BLaER1 treated with 17β-estradiol and CSF1 and Interleukin-3, amounts not matched to agents 10 nM and 100 nM (cell line): ENCODE data around the gene NECTIN1.

ENCODE experiments used
- H3K27ac ChIP-seq, 11 experiments: shearing (Covaris generic); formaldehyde crosslinking; 2 replicates each; pipeline ENCODE4 v1.8.1; 2022
- H3K27me3 ChIP-seq, 11 experiments: shearing (Covaris generic); formaldehyde crosslinking; 2 replicates each; pipeline ENCODE4 v1.8.1; 2022
- H3K36me3 ChIP-seq, 11 experiments: shearing (Covaris generic); formaldehyde crosslinking; 2 replicates each; pipeline ENCODE4 v1.8.1; 2022
- H3K4me1 ChIP-seq, 10 experiments: shearing (Covaris generic); formaldehyde crosslinking; 2 replicates each; pipeline ENCODE4 v1.8.1; 2022
- H3K4me2 ChIP-seq, 11 experiments: shearing (Covaris generic); formaldehyde crosslinking; 2 replicates each; pipeline ENCODE4 v1.8.1; 2022
- H3K4me3 ChIP-seq, 10 experiments: shearing (Covaris generic); formaldehyde crosslinking; 2 replicates each; pipeline ENCODE4 v1.8.1; 2022
- H3K9ac ChIP-seq, 11 experiments: shearing (Covaris generic); formaldehyde crosslinking; 2 replicates each; pipeline ENCODE4 v1.8.1; 2022
- H3K9me3 ChIP-seq, 11 experiments: shearing (Covaris generic); formaldehyde crosslinking; replicated peaks in 1 of 11; 2 replicates each; pipeline ENCODE4 v1.8.1; 2022
- H4K20me1 ChIP-seq, 11 experiments: shearing (Covaris generic); formaldehyde crosslinking; 2 replicates each; pipeline ENCODE4 v1.8.1; 2022
- Cebpa-rat ChIP-seq, 11 experiments: shearing (Covaris generic); IDR thresholded peaks; 2 replicates each; pipeline ENCODE4 v1.8.1; 2022

The NECTIN1 gene

DNA sequence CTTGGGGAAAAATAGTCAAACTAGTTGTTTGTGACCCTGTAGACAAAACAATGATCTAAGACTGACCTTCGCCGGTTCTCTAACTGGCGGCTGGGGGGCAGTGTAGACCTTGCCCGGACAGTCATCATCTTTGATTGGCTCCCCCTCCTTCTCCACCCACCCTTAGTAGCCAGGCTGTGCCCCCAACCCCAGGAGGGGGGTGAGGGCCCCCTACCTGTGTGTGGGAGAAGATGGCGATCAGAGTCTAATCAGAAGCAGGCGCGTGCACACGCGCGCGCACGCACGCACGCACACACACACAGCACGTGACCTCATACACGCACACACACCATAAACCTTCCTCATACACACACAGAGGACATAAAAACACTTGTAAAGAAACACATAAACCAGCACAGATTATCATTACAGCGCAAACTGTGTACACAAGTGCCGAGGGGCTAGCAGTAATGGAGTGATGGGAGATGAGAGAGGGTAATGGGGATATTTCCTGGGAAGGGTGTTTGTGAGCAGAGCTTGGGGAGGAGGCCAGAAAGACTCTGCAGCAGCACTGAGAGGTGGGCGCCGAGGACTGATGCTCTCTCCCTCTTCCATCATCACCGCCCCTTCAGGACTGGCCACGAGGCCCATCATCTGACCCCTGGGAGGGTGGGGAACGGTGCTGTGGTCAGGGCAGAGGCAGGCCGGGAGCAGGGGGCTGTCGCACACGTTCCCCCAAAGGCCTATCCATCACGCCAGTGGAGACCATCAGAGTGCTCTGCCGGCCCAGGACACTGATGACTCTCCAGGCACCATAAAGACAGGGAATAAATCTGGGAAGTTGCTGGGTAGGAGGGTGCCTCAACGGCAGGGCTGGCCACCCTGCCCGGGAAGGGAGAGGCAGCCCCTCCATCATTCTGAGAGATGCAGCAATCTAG, 12.2 kb downstream of the NECTIN1 start:
- no peak for TF ChIP-seq Cebpa-rat (IDR thresholded peaks at IDR 0.05)
- no peaks in the 10 kb centered on the region for H3K27me3 ChIP-seq
- H3K4me2 ChIP-seq: peak overlapping the region in 6 of 11 experiments; percentile 14 to 48 (median 36); a peak in 8 of 22 replicates
- H3K9me3 ChIP-seq: no peaks in the 10 kb centered on the region
- no peak overlapping the region for H3K27ac ChIP-seq
- H3K4me1 ChIP-seq: peaks cover 28 to 77% (median 69%) of the 10 kb centered on the region in 10 experiments
- no peak overlapping the region for H3K4me3 ChIP-seq
- peaks cover 0 to 9% (median 0%) of the 10 kb centered on the region in 11 experiments; a peak in 3 of 22 replicates for H3K36me3 ChIP-seq
- peak overlapping the region in 1 of 11 experiments; percentile 10; a peak in 1 of 22 replicates for H3K9ac ChIP-seq
- H4K20me1 ChIP-seq: peaks cover 0 to 94% (median 18%) of the 10 kb centered on the region in 11 experiments; a peak in 14 of 22 replicates

DNA sequence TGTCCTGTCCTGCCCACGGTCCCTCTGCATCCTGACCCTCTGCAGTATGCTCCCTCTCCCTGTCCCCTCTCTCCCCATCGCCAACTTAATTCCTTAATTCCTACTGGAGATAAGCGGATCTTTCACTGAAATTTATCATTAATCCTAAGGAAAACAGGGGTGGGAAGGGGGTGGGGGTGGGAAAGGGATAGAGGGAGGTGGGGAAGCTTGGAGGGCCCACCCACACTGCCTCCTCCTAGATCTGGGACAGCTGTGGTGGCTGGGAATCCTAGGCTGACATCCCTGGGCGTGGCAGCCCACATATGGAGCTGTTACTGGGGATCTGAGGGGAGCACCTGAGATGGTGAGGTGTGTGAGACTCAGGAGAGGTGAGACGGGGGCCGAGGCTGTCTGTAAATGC, 14.4 kb downstream of the NECTIN1 start:
- H3K27ac ChIP-seq: peak overlapping the region in 1 of 11 experiments; percentile 63; a peak in 1 of 22 replicates
- H3K36me3 ChIP-seq: no peaks in the 10 kb centered on the region
- H4K20me1 ChIP-seq: peaks cover 0 to 88% (median 8%) of the 10 kb centered on the region in 11 experiments; a peak in 10 of 22 replicates
- H3K4me1 ChIP-seq: peaks cover 33 to 77% (median 70%) of the 10 kb centered on the region in 10 experiments
- peak overlapping the region in 10 of 11 experiments; percentile 3 to 79 (median 62); a peak in 9 of 22 replicates for H3K4me2 ChIP-seq
- H3K4me3 ChIP-seq: no peak overlapping the region
- TF ChIP-seq Cebpa-rat (IDR thresholded peaks at IDR 0.05): no peak
- H3K9ac ChIP-seq: no peak overlapping the region
- no peaks in the 10 kb centered on the region for H3K27me3 ChIP-seq
- no peaks in the 10 kb centered on the region for H3K9me3 ChIP-seq

DNA sequence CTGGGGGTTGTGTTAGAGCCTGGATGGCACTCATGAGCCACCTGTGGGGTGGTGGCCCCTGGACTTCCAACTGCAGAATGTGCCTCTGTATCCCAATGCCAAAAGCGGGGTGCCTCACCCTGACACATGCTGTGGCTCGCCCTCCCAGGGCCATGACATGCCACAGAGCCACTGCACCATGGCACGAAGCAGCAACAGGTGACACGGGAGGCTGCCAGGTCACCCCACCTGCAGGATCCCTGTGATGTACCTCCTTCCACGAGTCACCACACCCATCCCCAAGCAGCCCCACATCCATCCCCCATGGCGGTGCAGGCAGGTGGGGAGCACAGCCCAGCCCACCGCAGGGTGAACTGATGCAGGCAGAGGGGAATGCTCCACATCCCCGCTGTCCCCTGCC, 14.8 kb downstream of the NECTIN1 start:
- TF ChIP-seq Cebpa-rat (IDR thresholded peaks at IDR 0.05): no peak
- peaks cover 0 to 88% (median 8%) of the 10 kb centered on the region in 11 experiments; a peak in 10 of 22 replicates for H4K20me1 ChIP-seq
- no peaks in the 10 kb centered on the region for H3K27me3 ChIP-seq
- H3K27ac ChIP-seq: peak overlapping the region in 5 of 11 experiments; percentile 37 to 63 (median 56); a peak in 8 of 22 replicates
- H3K4me3 ChIP-seq: no peak overlapping the region
- H3K9ac ChIP-seq: peak overlapping the region in 3 of 11 experiments; percentile 24 to 36 (median 30); a peak in 2 of 22 replicates
- peak overlapping the region; percentile 47 to 79 (median 62); a peak in 21 of 22 replicates for H3K4me2 ChIP-seq
- no peaks in the 10 kb centered on the region for H3K9me3 ChIP-seq
- H3K36me3 ChIP-seq: no peaks in the 10 kb centered on the region
- H3K4me1 ChIP-seq: peaks cover 37 to 81% (median 74%) of the 10 kb centered on the region in 10 experiments

DNA sequence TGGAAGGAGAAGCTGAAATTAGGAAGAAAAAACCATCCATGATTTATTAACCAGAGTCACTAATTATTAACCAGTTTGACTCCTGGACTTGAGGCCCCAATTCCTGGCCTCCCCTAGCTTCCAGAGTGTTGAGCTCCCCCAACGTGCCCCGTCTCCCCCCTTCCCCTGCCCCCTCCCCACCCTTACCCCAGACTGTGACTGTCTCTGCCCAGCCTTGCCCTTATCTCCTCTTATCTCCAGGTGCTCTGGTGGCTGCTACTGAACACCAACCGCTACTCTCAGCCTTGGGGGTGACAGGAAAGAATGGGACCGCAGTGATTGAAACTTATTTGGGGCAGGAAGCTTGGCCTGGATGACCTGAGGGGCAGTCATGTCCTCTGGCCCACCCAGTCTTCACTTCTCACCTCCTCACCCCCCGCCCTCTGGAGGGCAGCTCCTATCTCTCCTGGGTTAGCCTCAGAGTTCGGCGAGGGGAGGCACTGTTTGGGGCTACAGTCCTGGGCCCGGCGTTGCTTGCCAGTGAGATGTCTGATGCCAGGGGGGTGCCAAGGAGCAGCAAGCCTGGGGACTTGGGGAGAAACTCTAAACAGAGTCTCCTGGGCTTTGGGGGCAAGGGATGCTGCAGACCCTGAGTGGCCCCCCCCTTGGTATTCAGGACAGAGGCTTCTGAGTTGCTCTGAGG, 15.5 kb downstream of the NECTIN1 start:
- no peak overlapping the region for H3K4me3 ChIP-seq
- peak overlapping the region in 8 of 11 experiments; percentile 13 to 61 (median 30); a peak in 5 of 22 replicates for H3K9ac ChIP-seq
- H3K9me3 ChIP-seq: no peaks in the 10 kb centered on the region
- H3K27ac ChIP-seq: peak overlapping the region in 8 of 11 experiments; percentile 18 to 80 (median 67); a peak in 15 of 22 replicates
- no peaks in the 10 kb centered on the region for H3K36me3 ChIP-seq
- peaks cover 0 to 89% (median 8%) of the 10 kb centered on the region in 11 experiments; a peak in 11 of 22 replicates for H4K20me1 ChIP-seq
- no peaks in the 10 kb centered on the region for H3K27me3 ChIP-seq
- TF ChIP-seq Cebpa-rat (IDR thresholded peaks at IDR 0.05): no peak
- H3K4me2 ChIP-seq: peak overlapping the region; percentile 64 to 94 (median 85)
- peaks cover 44 to 88% (median 80%) of the 10 kb centered on the region in 10 experiments for H3K4me1 ChIP-seq

DNA sequence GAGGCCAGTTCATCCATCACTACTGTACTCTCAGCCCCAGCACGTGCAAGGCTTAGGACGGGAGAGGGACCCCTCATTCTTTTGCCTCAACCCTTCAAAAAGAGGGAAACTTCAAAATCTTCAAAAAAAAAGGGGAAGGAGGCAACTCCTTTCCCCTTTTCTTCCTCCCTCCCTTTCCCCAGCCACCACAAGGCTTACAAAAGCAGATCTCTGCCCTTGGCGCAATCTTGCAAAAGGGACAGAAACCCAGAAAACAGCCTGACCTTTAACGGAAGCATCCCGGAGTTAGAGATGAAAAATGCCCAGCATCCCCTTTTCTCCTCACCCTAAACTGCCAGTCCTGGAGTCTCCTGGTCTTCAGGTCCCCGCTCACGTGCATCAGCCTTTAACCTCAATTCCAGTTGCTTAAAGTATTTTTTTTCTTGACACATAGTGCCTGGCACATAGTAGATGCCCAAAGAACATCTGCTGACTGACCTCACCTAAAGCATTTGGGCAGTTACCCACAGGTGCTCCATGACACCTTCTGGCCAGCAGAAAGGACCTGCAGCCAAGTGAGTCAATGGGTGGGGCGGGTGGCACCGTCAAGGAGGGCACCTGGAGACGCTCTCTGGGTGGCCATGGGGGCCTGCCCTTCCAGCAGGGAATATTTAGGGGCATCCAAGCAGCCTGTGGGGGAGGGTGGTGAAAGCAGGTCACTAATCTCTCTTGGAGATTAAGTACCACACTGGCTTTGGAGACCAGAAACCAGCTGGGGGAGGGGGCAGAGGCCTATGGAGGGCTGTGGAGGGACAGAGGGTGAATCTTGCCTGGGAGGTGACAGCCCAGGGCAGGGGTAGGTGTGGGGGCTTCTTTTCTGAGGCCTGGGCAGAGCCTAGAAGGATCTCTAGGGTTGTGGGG, 16.3 kb downstream of the NECTIN1 start:
- Histone ChIP-seq H3K27ac (peak overlapping the region in 8 of 11 experiments; percentile 18 to 80 (median 67); a peak in 15 of 22 replicates), H3K9me3 (no peaks in the 10 kb centered on the region), H3K4me3 (0 out of 20 replicates have a peak overlapping the region, but pooled peaks of 1 of the 10 experiments have one; percentile 1), H4K20me1 (peaks cover 0 to 89% (median 3%) of the 10 kb centered on the region in 11 experiments; a peak in 10 of 22 replicates), H3K36me3 (no peaks in the 10 kb centered on the region), H3K9ac (peak overlapping the region in 8 of 11 experiments; percentile 1 to 61 (median 26); a peak in 9 of 22 replicates), H3K4me1 (peaks cover 44 to 92% (median 73%) of the 10 kb centered on the region in 10 experiments), H3K27me3 (no peaks in the 10 kb centered on the region), H3K4me2 (peak overlapping the region; percentile 55 to 94 (median 85))
- peak in 6 of 11 experiments; percentile 28 to 67 (median 49); a peak in 5 of 22 replicates for TF ChIP-seq Cebpa-rat (IDR thresholded peaks at IDR 0.05)

DNA sequence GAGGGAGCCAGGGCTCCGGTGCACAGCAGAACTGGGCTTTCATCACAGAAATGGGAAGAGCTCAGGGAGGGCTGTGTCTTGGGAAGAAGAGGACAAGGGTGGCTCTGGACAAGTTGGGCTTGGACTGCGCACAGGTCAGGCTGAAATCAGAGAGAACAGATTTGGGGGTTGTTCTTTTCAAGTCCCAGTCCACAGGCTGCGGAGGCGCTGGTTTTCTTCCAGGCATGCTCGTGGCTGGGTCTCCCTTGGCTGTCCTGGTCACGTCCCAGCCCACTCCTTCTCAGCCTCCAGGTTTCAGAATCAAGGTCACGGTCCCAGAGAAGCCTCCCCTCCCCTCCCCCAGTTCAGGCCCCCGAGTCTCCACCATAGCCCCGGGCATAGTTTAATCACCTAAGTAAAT, 17.0 kb downstream of the NECTIN1 start:
- H3K9ac ChIP-seq: peak overlapping the region in 5 of 11 experiments; percentile 1 to 41 (median 24); a peak in 5 of 22 replicates
- H3K4me3 ChIP-seq: 0 out of 20 replicates have a peak overlapping the region, but pooled peaks of 1 of the 10 experiments have one; percentile 1
- H4K20me1 ChIP-seq: peaks cover 0 to 89% (median 0%) of the 10 kb centered on the region in 11 experiments; a peak in 8 of 22 replicates
- H3K9me3 ChIP-seq: no peaks in the 10 kb centered on the region
- H3K27me3 ChIP-seq: no peaks in the 10 kb centered on the region
- H3K27ac ChIP-seq: peak overlapping the region in 6 of 11 experiments; percentile 38 to 80 (median 68); a peak in 11 of 22 replicates
- H3K4me1 ChIP-seq: peaks cover 44 to 85% (median 69%) of the 10 kb centered on the region in 10 experiments
- no peak for TF ChIP-seq Cebpa-rat (IDR thresholded peaks at IDR 0.05)
- H3K4me2 ChIP-seq: peak overlapping the region; percentile 55 to 94 (median 85)
- no peaks in the 10 kb centered on the region for H3K36me3 ChIP-seq

DNA sequence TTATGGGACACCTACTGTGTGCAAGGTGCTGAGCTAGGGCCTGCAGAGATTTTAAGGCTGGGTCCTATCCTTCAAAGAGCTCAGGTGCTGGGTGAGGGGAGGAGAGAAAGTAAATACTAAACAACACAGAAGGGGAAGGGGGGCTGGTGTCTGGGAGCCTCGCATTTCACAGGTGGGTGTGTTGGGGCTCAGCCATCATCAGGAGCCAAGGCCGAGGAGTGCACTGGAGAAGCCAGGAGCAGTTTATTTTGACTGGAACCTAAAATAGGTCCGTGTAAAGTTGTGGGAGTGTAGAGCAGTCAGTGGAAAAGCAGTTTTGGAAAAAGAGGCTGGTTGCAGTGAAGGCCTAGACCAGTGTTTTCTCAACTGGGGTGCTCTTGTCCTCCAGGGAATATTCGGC, 17.5 kb downstream of the NECTIN1 start:
- no peaks in the 10 kb centered on the region for H3K27me3 ChIP-seq
- peaks cover 0 to 89% (median 0%) of the 10 kb centered on the region in 11 experiments; a peak in 8 of 22 replicates for H4K20me1 ChIP-seq
- H3K9ac ChIP-seq: peak overlapping the region in 2 of 11 experiments; percentile 10 to 41; a peak in 1 of 22 replicates
- H3K4me1 ChIP-seq: peaks cover 44 to 80% (median 69%) of the 10 kb centered on the region in 10 experiments
- H3K9me3 ChIP-seq: no peaks in the 10 kb centered on the region
- peak overlapping the region; percentile 55 to 94 (median 85); a peak in 20 of 22 replicates for H3K4me2 ChIP-seq
- H3K27ac ChIP-seq: peak overlapping the region in 6 of 11 experiments; percentile 38 to 80 (median 68); a peak in 8 of 22 replicates
- H3K36me3 ChIP-seq: no peaks in the 10 kb centered on the region
- no peak for TF ChIP-seq Cebpa-rat (IDR thresholded peaks at IDR 0.05)
- H3K4me3 ChIP-seq: no peak overlapping the region
